ENCODE measurements around the gene SLC66A1. TPM values are rescaled to one million over a fixed set of nuclear protein-coding genes. Genes with fewer than 3 reads are reported as not detected.
"Not testable (repeated sequence)": the region's sequence is repeated elsewhere in the genome, so short reads cannot be mapped to it uniquely, and the experiment has no call there.

Gene SLC66A1, protein sequence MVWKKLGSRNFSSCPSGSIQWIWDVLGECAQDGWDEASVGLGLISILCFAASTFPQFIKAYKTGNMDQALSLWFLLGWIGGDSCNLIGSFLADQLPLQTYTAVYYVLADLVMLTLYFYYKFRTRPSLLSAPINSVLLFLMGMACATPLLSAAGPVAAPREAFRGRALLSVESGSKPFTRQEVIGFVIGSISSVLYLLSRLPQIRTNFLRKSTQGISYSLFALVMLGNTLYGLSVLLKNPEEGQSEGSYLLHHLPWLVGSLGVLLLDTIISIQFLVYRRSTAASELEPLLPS
- total RNA-seq (2014; rRNA removed), result 32.8 and 34.4 TPM in 2 replicates
- polyA plus RNA-seq (2012), result 28.5 TPM

DNA sequence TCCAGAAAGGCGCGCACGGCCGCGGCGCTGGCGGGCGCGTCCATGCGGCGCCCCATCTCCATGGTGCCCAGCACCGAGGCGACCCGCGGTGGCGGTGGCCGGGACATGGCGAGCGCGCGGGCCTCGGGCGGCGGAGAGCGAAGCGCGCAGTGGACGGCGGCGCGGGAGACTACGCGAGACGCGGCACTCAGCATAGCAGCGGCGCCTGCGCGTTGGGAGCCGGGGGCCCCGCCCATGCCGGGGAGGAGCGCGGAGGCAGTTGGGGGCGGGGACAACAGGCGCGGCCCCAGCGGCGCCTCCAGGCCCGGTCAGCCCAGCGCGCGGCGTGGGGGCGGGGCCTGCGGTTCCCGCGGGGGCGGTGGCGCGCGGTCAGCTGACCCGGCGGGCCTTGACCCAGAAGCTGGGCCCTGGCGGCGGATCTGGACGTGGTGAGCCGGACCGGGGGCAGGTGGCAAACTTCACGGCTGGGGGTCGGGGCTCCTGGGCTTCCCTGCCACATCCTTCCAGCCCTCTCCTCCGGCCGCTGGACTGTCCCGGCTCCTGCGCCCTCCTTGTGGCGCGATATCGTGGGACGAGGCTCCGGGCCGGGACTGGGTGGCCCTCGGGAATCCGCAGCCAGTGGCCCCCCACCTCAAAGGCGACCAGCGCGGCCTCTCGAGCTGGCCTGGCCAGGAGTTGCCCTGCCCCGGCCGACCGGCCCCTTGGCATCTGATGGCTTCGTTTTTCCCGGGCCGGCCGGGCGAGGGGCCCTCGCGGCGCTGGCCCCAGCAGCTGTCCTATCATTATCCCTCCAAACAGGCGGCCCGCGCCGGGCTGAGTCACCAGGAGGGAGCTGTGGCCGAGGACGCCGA is at the start of gene SLC66A1, which contains the start of gene AKR7A2:
Gene SLC66A1, plus strand, starts transcription at position 396 of the 851 bp plus-strand sequence. CDS start 5,352 bp downstream, outside the sequence.
Gene AKR7A2, minus strand, starts transcription at position 214 of the 851 bp plus-strand sequence. Its CDS starts 20 bp downstream, at position 194.
- peak; percentile 90 for DNase-seq (ENCODE audit: low read depth)

DNA sequence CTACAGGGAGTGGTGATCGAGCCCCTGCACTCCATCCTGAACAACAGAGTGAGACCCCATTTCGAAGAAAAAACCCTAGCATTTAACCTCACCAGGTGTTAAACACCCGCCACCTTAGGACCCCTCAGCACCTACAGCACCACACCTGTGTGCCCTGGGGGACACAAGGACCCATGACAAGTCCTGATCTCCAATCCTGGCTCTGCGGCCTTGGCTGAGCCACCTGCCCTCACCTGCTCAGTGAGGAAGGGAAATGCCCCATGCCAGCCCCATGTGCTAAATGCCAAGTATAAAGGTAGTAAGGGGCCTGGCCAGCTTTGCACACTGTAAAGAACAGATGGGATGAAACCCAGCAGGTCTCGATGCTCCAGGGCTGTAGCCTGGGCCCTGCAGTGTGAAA is 49.4 kb upstream of the SLC66A1 start:
- no peak for DNase-seq (ENCODE audit: low read depth)

DNA sequence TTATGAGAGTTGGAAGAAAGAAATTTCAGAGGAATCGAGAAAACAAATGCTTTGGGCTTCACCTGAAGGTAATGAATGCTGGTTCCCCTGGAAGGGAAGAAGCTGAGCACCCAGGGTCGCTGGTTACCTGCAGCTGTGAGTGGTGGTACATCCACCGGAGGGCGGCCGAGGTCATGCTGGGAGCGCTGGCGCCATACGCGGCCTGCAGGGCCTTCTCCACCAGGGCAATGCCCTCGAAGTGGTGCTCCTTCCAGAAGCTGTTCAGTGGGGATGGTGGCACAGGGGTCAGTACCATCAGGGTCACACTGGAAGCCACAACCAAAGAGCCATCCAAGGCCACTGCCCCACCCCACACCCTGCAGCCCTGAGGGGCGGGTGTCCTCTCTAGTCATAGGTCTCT is 43.7 kb upstream of the SLC66A1 start:
- DNase-seq (ENCODE audit: low read depth), result no peak

DNA sequence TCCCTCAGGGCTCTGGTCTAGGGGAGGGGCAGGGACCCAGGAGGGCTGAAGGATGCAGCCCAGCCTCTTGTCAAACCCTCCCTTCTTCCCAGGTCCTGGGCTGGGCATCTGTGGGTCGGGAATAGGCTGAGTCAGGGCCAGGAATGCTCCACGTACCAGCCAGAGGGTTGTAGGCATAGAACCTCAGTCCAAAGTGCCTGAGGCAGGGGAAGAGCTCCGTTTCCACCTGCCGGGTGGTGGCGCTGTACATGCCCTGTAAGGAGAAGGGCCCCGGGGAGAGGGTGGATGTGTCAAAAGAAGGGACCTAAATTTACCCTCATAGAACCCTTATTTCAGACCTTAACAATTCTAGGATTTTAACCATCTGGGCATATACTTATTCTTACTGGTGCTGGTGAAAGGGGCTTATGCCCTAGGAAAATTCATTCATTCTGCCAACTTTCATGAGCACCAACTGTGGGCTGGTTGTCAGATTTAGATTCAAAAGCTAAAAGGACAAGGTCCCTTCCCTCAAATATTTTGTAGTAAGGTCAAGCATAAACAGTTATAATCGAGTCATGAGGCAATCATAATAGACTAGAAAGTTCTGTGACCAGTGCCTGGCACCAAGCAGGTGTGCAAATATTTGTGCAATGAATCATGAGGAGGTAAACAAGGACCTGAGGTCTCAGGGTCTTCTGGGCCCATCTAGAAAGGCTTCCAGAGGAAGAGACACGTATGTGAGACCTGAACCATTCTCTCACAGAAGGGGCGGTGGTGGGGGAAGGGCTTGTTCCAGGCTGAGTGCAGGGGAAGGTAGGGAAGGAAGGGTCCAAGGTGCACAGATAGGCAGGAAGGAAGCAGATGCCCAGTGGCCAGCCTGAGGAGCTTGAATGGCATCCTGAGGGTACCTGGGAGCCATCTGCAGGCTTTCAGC is 42.4 kb upstream of the SLC66A1 start:
- DNase-seq (ENCODE audit: low read depth), result not testable (repeated sequence)

DNA sequence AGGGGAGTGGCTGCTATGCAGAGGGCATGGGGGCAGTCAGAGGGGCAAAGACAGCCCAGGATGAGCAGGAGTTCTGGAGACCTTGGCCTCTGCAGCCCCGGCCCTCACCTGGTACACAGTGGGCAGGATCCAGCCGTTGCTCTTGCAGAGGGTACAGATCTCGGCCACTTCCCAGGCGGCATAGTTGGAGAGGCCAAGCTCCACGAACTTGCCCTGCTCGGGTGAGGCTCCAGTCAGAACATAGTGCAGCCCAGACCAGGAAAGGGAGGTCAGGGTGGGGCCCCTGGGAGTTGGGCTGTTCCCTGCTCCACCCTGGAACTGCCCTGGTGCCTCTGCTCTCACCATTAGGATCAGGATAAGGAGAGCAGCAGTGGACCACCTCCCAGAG is 41.8 kb upstream of the SLC66A1 start:
- DNase-seq (ENCODE audit: low read depth), result not testable (repeated sequence)

DNA sequence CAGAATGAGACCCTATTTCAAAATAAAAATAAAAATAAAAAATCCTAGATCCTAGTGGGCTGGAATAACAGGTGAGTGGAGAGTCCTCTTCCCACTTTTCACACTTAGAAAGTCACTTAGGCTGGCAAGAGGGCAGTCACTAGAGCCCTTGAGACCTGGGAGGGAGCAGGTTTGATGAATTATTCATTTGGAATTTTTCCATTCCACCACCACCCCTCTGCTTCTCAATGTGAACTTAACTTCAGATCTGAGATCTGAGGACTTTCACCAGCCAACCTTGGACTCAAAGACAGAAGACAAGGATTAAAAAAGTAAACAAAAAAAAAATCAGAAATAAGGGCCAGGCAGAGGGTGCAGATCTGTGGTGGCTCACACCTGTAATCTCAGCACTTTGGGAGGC is 40.1 kb upstream of the SLC66A1 start:
- no peak for DNase-seq (ENCODE audit: low read depth)

DNA sequence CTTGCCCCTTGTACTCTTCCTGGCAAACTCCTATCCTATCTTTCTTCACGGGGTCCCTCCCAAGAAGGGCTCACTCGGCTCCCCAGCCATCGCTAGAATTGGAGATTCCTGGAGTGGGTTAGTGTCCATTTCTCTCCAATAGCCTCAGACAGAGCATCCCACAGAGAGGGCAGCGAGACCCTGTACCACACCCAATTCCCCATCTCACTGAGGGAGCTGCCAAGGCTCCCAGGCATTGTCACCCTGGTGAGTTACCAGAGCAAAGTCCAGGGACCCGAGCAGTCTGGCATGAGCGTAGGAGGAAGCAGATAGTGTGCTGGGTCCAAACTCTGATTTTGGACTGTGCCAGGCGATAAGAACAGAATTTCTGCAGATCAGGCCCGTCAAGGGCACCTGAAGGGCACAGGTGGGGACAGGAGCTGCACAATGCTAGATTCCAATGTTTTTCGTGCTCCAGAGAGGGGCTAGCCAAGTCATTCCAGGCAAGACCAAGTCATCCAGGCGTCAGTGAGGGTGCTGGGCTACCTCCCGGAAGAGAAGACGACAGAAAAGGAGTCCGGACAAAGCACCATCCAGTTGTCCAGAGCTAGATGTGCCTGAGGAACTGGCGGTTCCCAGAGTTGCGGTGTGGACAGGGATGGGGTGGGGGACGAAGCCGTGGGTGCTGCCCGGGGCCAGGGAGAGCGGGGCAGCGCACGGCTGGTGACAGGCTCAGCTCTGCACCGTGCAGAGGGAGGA is 38.9 kb upstream of the SLC66A1 start:
- DNase-seq (ENCODE audit: low read depth), result no peak

DNA sequence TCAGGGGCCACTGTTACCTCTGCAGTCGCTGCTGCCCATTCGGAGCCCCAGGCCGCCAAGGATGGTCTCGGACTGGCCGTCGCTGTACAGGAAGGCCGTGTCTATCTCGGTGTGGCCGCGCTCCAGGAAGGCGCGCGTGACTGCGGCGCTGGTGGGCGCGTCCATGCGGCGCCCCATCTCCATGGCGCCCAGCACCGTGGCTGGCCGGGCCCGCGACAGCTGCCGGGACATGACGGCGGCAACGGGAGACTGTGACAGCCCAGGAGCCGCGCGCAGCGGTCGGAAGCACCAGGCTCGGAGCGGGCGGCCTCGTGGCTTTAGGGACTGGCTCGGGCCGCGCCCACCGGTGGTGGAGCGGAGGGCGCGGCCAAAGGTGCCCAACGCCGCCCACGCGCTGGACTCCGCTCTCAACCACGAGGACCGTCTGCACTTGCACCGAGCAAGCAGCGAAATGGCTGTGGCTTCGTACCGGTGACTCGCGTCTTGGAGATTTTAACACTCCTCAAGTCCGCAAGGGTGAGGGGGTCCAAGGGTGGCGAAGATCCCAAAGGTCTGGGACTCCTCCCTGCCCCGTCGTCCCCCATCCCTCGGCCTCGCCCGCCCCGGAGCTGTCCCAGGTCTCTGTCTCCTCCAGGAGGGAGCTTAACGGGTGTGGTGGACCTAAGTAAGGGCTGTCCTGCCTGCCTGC is 38.1 kb upstream of the SLC66A1 start:
- not testable (repeated sequence) for DNase-seq (ENCODE audit: low read depth)

DNA sequence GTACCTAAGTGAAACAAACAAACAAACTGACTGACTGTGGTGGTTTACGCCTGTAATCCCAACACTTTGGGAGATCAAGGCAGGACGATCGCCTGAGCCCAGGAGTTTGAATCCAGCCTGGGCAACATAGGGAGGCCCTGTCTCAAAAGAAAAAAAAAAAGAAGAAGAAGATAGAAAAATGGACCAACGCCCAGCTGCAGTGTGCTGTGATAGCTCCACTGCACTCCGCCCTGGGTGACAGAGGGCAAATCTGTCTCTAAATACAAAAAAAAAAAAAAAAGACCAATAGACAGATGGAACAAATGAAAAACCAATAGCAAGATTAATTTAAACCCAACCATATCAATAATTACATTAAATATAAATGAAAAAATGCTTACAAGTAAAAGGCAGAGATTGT is 37.5 kb upstream of the SLC66A1 start:
- DNase-seq (ENCODE audit: low read depth), result no peak

DNA sequence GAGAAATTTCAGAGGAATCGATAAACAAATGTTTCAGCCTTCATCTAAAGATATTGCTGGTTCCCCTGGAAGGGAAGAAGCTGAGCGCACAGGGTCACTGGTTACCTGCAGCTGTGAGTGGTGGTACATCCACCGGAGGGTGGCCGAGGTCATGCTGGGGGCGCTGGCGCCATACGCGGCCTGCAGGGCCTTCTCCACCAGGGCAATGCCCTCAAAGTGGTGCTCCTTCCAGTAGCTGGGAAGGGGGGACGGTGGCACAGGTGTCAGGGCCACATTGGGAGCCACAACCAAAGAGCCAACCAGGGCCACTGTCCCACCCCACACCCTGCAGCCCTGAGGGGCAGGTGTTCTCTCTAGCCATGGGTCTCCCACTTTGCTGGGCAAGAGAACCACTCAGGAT is 28.2 kb upstream of the SLC66A1 start:
- DNase-seq (ENCODE audit: low read depth), result no peak

DNA sequence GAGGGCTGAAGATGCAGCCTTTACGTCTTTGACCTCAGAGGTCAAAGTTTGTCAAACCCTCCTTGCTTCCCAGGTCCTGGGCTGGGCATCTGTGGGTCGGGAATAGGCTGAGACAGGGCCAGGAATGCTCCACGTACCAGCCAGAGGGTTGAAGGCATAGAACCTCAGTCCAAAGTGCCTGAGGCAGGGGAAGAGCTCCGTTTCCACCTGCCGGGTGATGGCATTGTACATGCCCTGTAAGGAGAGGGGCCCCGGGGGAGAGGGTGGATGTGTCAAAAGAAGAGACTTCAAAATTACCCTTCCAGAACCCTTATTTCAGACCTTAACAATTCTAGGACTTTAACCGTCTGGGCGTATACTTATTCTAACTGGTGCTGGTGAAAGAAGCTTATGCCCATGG is 27.2 kb upstream of the SLC66A1 start:
- no peak for DNase-seq (ENCODE audit: low read depth)

DNA sequence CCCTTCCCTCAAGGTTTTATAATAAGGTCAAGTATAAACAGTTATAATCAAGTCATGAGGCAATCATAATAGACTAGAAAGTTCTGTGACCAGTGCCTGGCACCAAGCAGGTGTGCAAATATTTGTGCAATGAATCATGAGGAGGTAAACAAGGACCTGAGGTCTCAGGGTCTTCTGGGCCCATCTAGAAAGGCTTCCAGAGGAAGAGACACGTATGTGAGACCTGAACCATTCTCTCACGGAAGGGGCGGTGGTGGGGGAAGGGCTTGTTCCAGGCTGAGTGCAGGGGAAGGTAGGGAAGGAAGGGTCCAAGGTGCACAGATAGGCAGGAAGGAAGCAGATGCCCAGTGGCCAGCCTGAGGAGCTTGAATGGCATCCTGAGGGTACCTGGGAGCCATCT is 26.8 kb upstream of the SLC66A1 start:
- not testable (repeated sequence) for DNase-seq (ENCODE audit: low read depth)

DNA sequence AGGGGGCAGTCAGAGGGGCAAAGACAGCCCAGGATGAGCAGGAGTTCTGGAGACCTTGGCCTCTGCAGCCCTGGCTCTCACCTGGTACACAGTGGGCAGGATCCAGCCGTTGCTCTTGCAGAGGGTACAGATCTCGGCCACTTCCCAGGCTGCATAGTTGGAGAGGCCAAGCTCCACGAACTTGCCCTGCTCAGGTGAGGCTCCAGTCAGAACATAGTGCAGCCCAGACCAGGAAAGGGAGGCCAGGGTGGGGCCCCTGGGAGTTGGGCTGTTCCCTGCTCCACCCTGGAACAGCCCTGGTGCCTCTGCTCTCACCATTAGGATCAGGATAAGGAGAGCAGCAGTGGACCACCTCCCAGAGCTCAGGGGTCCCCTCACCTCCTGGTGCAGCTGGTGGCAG is 26.3 kb upstream of the SLC66A1 start:
- DNase-seq (ENCODE audit: low read depth), result not testable (repeated sequence)

DNA sequence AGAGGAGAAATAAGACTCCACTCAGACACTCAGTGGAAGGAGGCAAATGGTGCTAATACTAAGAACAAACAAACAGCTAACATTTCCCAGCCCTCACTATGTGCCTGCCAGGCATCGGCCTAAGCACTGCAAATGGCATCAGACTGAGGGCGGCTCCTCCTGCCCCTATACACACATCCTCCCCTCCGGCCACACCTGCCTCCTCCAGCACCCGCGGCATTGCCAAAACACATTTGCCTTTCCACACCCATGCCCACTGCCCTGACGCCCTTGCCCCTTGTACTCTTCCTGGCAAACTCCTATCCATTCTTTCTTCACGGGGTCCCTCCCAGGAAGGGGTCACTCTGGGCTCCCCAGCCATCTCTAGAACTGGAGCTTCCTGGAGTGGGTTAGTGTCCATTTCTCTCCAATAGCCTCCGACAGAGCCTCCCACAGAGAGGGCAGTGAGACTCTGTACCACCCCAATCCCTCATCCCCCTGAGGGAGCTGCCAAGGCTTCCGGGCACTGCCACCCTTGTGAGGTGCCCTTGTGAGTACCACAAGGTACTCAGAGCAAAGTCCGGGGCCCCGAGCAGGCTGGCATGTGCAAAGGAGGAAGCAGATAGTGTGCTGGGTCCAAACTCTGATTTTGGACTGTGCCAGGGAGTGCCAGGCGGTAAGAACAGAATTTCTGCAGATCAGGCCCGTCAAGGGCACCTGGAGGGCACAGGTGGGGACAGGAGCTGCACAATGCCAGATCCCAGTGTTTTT is 24.5 kb upstream of the SLC66A1 start:
- no peak for DNase-seq (ENCODE audit: low read depth)

DNA sequence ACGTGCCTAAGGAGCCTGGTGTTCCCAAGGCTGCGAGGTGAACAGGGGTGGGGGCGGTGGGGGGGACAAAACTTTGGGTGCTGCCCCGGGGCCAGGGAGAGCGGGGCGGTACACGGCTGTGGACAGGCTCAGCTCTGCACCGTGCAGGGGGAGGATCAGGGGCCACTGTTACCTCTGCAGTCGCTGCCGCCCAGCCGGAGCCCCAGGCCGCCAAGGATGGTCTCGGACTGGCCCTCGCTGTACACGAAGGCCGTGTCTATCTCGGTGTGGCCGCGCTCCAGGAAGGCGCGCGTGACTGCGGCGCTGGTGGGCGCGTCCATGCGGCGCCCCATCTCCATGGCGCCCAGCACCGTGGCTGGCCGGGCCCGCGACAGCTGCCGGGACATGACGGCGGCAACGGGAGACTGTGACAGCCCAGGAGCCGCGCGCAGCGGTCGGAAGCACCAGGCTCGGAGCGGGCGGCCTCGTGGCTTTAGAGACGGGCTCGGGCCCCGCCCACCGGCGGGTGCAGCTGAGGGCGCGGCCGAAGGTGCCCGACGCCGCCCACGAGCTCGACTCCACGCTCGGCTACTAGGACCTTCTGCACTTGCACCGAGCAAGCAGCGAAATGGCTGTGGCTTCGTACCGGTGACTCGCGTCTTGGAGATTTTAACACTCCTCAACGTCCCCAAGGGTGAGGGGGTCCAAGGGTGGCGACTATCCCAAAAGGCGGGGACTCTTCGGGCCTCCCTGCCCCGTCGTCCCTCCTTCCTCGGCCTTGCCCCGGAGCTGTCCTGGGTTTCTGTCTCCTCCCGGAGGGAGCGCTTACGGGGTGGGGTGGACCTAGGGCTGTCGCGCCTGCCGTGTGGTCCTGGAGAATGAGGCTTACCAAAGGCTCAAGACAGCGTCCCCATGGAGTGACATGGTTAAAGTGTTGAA is 23.5 kb upstream of the SLC66A1 start, which contains the start of gene AKR7A3:
Gene AKR7A3, minus strand, starts transcription at position 447 of the 918 bp plus-strand sequence. Its CDS starts 61 bp downstream, at position 386.
- DNase-seq (ENCODE audit: low read depth), result not testable (repeated sequence)

DNA sequence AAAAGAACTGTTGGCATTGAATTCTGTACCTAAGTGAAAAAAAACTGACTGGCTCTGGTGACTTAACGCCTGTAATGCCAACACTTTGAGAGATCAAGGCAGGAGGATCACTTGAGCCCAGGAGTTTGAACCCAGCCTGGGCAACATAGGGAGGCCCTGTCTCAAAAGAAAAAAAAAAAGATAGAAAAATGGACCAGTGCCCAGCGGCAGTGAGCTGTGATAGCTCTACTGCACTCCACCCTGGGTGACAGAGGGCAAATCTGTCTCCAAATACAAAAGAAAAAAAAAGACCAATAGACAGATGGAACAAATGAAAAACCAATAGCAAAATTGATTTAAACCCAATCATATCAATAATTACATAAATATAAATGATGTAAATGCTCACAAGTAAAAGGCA is 22.9 kb upstream of the SLC66A1 start:
- DNase-seq (ENCODE audit: low read depth), result no peak

DNA sequence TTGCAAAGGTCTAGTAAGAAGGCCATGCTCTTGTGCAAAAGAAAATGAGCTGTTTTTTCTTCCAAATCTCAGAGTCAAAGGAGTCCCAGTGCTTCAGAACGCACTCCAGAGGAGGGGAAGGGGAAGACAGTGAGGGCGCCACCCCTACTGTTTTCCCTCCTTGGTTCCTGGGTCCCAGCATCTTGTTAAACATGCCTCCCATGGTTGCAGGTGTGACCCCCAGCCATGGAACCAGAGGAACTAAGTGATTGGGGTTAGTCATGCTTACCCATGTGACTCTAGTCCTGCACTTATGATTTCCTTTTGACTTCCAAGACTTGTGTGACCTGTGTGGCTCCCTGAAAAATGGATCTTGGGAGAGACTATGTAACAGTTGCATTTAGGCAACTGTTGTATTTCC is 17.5 kb upstream of the SLC66A1 start:
- DNase-seq (ENCODE audit: low read depth), result no peak

DNA sequence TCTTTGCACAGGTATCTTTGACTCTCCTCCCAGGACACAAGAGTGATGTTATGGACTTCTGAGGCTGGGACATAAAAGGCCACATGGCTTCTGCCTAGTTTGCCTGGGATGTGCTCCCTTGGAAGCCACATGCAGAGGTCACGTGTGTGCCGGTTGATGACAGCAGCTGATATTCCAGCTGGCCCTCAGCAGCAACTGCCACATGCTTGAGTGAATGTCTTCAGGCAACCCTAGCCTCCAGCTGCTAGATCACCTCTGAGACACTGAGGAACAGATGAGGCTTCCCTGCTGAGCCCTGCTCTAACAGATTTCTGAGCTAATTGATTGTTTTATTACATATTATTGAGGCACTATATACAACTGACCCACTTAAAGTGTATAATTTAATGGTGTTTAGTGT is 11.9 kb upstream of the SLC66A1 start:
- DNase-seq (ENCODE audit: low read depth), result peak; percentile 13

All from LHCN-M2 (cell line).